HCT116 (cell line): ENCODE data around the gene ZNF469. TPM values are rescaled to one million over a fixed set of nuclear protein-coding genes. Genes with fewer than 3 reads are reported as not detected.

ENCODE experiments used
- ATAC-seq: fragments of 200-7000 bp; cut with Tn5 transposase; 2 replicates; pipeline ENCODE4 v1.9.1; 2020; ENCODE audit warnings: mild to moderate bottlenecking, moderate library complexity
- BruUV-seq: library from RNA; stranded (reverse); fragments of 400-500 nt; replicated peaks from 2 replicates; lab custom pipeline; 2021; lab: Mats Ljungman, UMichigan
- CTCF ChIA-PET: fragments of 300-600 bp; sonication (Branson Sonifier 250); formaldehyde crosslinking; loops from one replicate; lab custom pipeline; 2021; ENCODE audit warnings: antibody characterized with exemption; lab: Charles Lee
- POLR2A ChIA-PET: fragments of 300-600, 350-600 bp; sonication (Branson Sonifier 250); formaldehyde crosslinking; loops from one replicate; lab custom pipeline; 2021; ENCODE audit warnings: antibody characterized with exemption; lab: Charles Lee
- RAD21 ChIA-PET, 2 experiments: fragments of 300-600 bp; sonication (Branson Sonifier 250); formaldehyde crosslinking; loops; one replicate each; lab custom pipeline; 2023; ENCODE audit warnings: low total read pairs in 2 of 2; ENCODE audit not compliant: uncharacterized antibody in 2 of 2, unreplicated experiment in 2 of 2, low non-redundant PET in 1 of 2; lab: Charles Lee
- DNase-seq: peaks from one replicate; pipeline ENCODE4 v3.0.0-alpha.2; 2010; ENCODE audit warnings: low read depth, low spot score
- H2AFZ ChIP-seq: fragments of 200-600 bp; shearing (Covaris generic), sonication (generic); 2 replicates; pipeline ENCODE4 v1.6.1; 2017; ENCODE audit warnings: low read depth, mixed run types, mixed read lengths, antibody characterized with exemption, low read length; ENCODE audit not compliant: poor library complexity, severe bottlenecking
- H3K27ac ChIP-seq: 2 replicates; pipeline ENCODE4 v1.5.1; 2012; ENCODE audit warnings: low read depth, low read length
- H3K27me3 ChIP-seq: fragments of 200-600 bp; sonication (generic); 2 replicates; pipeline ENCODE4 v1.6.1; 2016; ENCODE audit warnings: mixed run types, low read length, mixed read lengths; ENCODE audit not compliant: insufficient read depth
- H3K36me3 ChIP-seq, 2 experiments: fragments of 200-500 bp in 1 of 2; fragments of 200-600 bp in 1 of 2; sonication (Bioruptor generic) in 1 of 2; sonication (generic) in 1 of 2; 2 replicates each; pipeline versions ENCODE4 v1.5.1 to v1.6.1; 2014 to 2016; ENCODE audit warnings: low read length in 2 of 2, inconsistent platforms in 1 of 2, mixed read lengths in 1 of 2, mixed run types in 1 of 2; ENCODE audit not compliant: insufficient read depth in 2 of 2, control insufficient read depth in 1 of 2
- H3K4me1 ChIP-seq, 2 experiments: fragments of 200-600 bp in 1 of 2; sonication (generic) in 1 of 2; 2 replicates each; pipeline versions ENCODE4 v1.5.1 to v1.6.1; 2012 to 2017; ENCODE audit warnings: low read length in 2 of 2, inconsistent platforms in 1 of 2, mild to moderate bottlenecking in 1 of 2, mixed read lengths in 1 of 2, mixed run types in 1 of 2, moderate library complexity in 1 of 2; ENCODE audit not compliant: insufficient read depth in 2 of 2, control insufficient read depth in 1 of 2
- H3K4me2 ChIP-seq: fragments of 200-600 bp; sonication (generic); 2 replicates; pipeline ENCODE4 v1.6.1; 2017; ENCODE audit warnings: mixed run types, low read length, mixed read lengths
- H3K4me3 ChIP-seq, 2 experiments: fragments of 200-600 bp in 1 of 2; sonication (generic) in 1 of 2; replicated peaks in 1 of 2; 2 replicates each; pipeline ENCODE4 v1.5.1; 2011 to 2016; ENCODE audit warnings: low read length in 2 of 2, control low read depth in 1 of 2, low read depth in 1 of 2, mild to moderate bottlenecking in 1 of 2, mixed read lengths in 1 of 2, mixed run types in 1 of 2
- H3K79me2 ChIP-seq: fragments of 200-600 bp; sonication (generic); 2 replicates; pipeline ENCODE4 v1.6.1; 2017; ENCODE audit warnings: mild to moderate bottlenecking, mixed run types, low read length, moderate library complexity, mixed read lengths; ENCODE audit not compliant: insufficient read depth
- H3K9ac ChIP-seq: fragments of 200-600 bp; sonication (generic); 2 replicates; pipeline ENCODE4 v1.6.1; 2016; ENCODE audit warnings: low read length, mixed read lengths
- H3K9me2 ChIP-seq: fragments of 200-600 bp; sonication (generic), shearing (Covaris generic); 2 replicates; pipeline ENCODE4 v1.6.1; 2017; ENCODE audit warnings: mixed run types, mild to moderate bottlenecking, moderate library complexity; ENCODE audit not compliant: insufficient read depth
- H3K9me3 ChIP-seq, 2 experiments: fragments of 200-500 bp in 1 of 2; fragments of 200-600 bp in 1 of 2; sonication (Bioruptor generic) in 1 of 2; sonication (generic) in 1 of 2; 2 replicates each; pipeline ENCODE4 v1.6.1; 2014 to 2017; ENCODE audit warnings: low read length in 2 of 2, mixed read lengths in 2 of 2, inconsistent platforms in 1 of 2, low read depth in 1 of 2, mild to moderate bottlenecking in 1 of 2, mixed run types in 1 of 2, moderate library complexity in 1 of 2; ENCODE audit not compliant: control insufficient read depth in 1 of 2, insufficient read depth in 1 of 2
- H4K20me1 ChIP-seq: fragments of 200-600 bp; sonication (generic), shearing (Covaris generic); 2 replicates; pipeline ENCODE4 v1.6.1; 2017; ENCODE audit warnings: mixed run types, mild to moderate bottlenecking, moderate library complexity; ENCODE audit not compliant: insufficient read depth
- ATF3 ChIP-seq: IDR thresholded peaks from 2 replicates; pipeline ENCODE4 v1.6.1; 2012
- CBX3 ChIP-seq: IDR thresholded peaks from 2 replicates; pipeline ENCODE4 v1.6.1; 2012; ENCODE audit warnings: low read depth
- CEBPB ChIP-seq: IDR thresholded peaks from 2 replicates; pipeline ENCODE4 v1.6.1; 2012; ENCODE audit warnings: low read depth
- CTCF ChIP-seq, 3 experiments: fragments of 200-600 bp in 1 of 3; sonication (generic) in 1 of 3; IDR thresholded peaks in 2 of 3; conservative IDR thresholded peaks in 1 of 3; 2 replicates each; pipeline ENCODE4 v1.5.1; 2012 to 2017; ENCODE audit warnings: low read depth in 2 of 3, low read length in 2 of 3, antibody characterized with exemption in 1 of 3, borderline replicate concordance in 1 of 3, control low read depth in 1 of 3, mild to moderate bottlenecking in 1 of 3, mixed read lengths in 1 of 3, mixed run types in 1 of 3, moderate library complexity in 1 of 3; ENCODE audit not compliant: insufficient read depth in 1 of 3
- ELF1 ChIP-seq: IDR thresholded peaks from 2 replicates; pipeline ENCODE4 v1.6.1; 2012; ENCODE audit warnings: low read depth, borderline replicate concordance
- EZH2 ChIP-seq: fragments of 200-600 bp; sonication (generic); IDR thresholded peaks from 2 replicates; pipeline ENCODE4 v1.6.1; 2017; ENCODE audit warnings: antibody characterized with exemption, mixed run types
- EZH2phosphoT487 ChIP-seq: fragments of 200-600 bp; IDR thresholded peaks from 2 replicates; pipeline ENCODE4 v1.6.1; 2018; ENCODE audit warnings: antibody characterized with exemption, borderline replicate concordance
- FOSL1 ChIP-seq: IDR thresholded peaks from 2 replicates; pipeline ENCODE4 v1.6.1; 2012; ENCODE audit warnings: low read depth
- JUND ChIP-seq: IDR thresholded peaks from 2 replicates; pipeline ENCODE4 v1.6.1; 2012
- MAX ChIP-seq: IDR thresholded peaks from 2 replicates; pipeline ENCODE4 v1.6.1; 2012
- POLR2A ChIP-seq: IDR thresholded peaks from 2 replicates; pipeline ENCODE4 v1.7.0; 2011; ENCODE audit warnings: borderline replicate concordance; ENCODE audit not compliant: insufficient read depth, insufficient read length; ENCODE audit errors: extremely low read depth
- POLR2AphosphoS5 ChIP-seq: IDR thresholded peaks from 2 replicates; pipeline ENCODE4 v1.6.1; 2011; ENCODE audit warnings: mild to moderate bottlenecking, low read depth, low read length, moderate library complexity
- SIN3A ChIP-seq: IDR thresholded peaks from 2 replicates; pipeline ENCODE4 v1.6.1; 2012; ENCODE audit warnings: low read depth
- SP1 ChIP-seq: IDR thresholded peaks from 2 replicates; pipeline ENCODE4 v1.6.1; 2012; ENCODE audit warnings: low read depth
- SRF ChIP-seq: IDR thresholded peaks from 2 replicates; pipeline ENCODE4 v1.6.1; 2012; ENCODE audit warnings: low read depth
- TCF7L2 ChIP-seq: IDR thresholded peaks from 2 replicates; pipeline ENCODE4 v1.7.0; 2011; ENCODE audit warnings: borderline replicate concordance, inconsistent platforms; ENCODE audit not compliant: insufficient read depth, insufficient read length; ENCODE audit errors: extremely low read depth
- YY1 ChIP-seq: IDR thresholded peaks from 2 replicates; pipeline ENCODE4 v1.6.1; 2011; ENCODE audit warnings: low read length, low read depth, moderate library complexity, mild to moderate bottlenecking; ENCODE audit not compliant: insufficient replicate concordance; ENCODE audit errors: extremely low read depth
- intact Hi-C: fragments of 100-400 bp; cut with micrococcal nuclease; formaldehyde crosslinking; loops from 2 replicates; pipeline ENCODE4 v1.10.0; 2022
- total RNA-seq: library from RNA; stranded (reverse); gene quantifications from one replicate; pipeline ENCODE4 v1.2.1, GENCODE V29; 2021; ENCODE audit not compliant: unreplicated experiment

Gene ZNF469
- total RNA-seq, 1 experiment from 2014 or later, result 5.9 TPM

GRCh38 chr16:88402551-88403240 is 19.9 kb downstream of the ZNF469 start:
- Histone ChIP-seq H3K79me2 (no peaks in the 10 kb centered on the region), H3K4me2 (no peak overlapping the region), H3K27me3 (no peaks in the 10 kb centered on the region), H3K36me3 (no peaks in the 10 kb centered on the region), H3K4me1 (peaks cover 0 to 5% of the 10 kb centered on the region in 2 experiments; a peak in 1 of 4 replicates), H4K20me1 (no peaks in the 10 kb centered on the region), H3K27ac (no peak overlapping the region), H3K9me3 (no peaks in the 10 kb centered on the region), H3K4me3 (no peak overlapping the region), H2AFZ (no peak overlapping the region), H3K9ac (no peak overlapping the region), H3K9me2 (no peaks in the 10 kb centered on the region)
- ChIA-PET RAD21 (no interaction called here), CTCF (no interaction called here), POLR2A (no interaction called here)
- intact Hi-C loops, result no loop called here
- no peak for DNase-seq
- TF ChIP-seq FOSL1, result no peak
- no peak for TF ChIP-seq CBX3
- no peak for TF ChIP-seq CTCF (IDR thresholded peaks at IDR 0.05 in 2 of 3, conservative IDR thresholded peaks at IDR 0.05 in 1 of 3; ENCODE audit: borderline replicate concordance in 1 of 3, insufficient read depth in 1 of 3, low read depth in 2 of 3, low read length in 2 of 3)
- TF ChIP-seq JUND, result no peak
- TF ChIP-seq YY1, result no peak
- TF ChIP-seq EZH2, result no peak
- no peak for TF ChIP-seq SRF
- no peak for TF ChIP-seq CEBPB
- TF ChIP-seq MAX, result no peak
- no peak for TF ChIP-seq POLR2A
- no peak for TF ChIP-seq POLR2AphosphoS5
- no peak for TF ChIP-seq SP1
- no peak for TF ChIP-seq ELF1
- no peak for TF ChIP-seq ATF3
- no peak for TF ChIP-seq EZH2phosphoT487
- TF ChIP-seq SIN3A, result no peak
- TF ChIP-seq TCF7L2, result no peak
- no peak for ATAC-seq
- no TSS peak for BruUV-seq
